ENCODE measurements around the gene NR6A1.

DNA sequence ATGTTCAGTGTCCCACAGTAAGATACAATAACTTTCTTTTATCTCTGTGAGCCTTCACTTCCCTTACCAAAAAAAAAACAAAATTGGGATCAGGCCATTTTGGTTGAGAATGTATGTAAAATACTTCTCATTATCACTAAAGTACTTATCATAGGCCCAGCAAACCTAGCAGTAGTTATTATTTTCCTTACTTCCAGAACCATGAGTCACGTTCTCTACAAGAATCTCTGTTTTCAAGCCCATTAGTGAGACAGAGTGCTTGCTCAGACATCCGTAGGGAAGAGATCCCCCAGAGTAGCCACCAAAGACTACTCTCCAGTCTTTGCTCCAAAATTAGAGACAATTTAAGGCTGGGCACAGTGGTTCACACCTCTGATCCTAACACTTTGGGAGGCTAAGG is 160.0 kb downstream of the NR6A1 start:
- TF ChIP-seq POLR2A (IDR thresholded peaks at IDR 0.05; ENCODE audit: low read depth, low read length), result no peak
- TF ChIP-seq POLR2AphosphoS5 (IDR thresholded peaks at IDR 0.05; ENCODE audit: low read depth, low read length), result no peak
- TF ChIP-seq TAF1 (IDR thresholded peaks at IDR 0.05; ENCODE audit: borderline replicate concordance, low read depth, low read length), result no peak

All from GM12892 (cell line).